Muscle of back (tissue), 11 donors: Measurements from ENCODE around the gene RAB44. TPM values are rescaled to one million over a fixed set of nuclear protein-coding genes. Genes with fewer than 3 reads are reported as not detected.
"Not testable (repeated sequence)": the region's sequence is repeated elsewhere in the genome, so short reads cannot be mapped to it uniquely, and the experiment has no call there.

ENCODE experiments used
- DNase-seq, 3 donors: peaks; one replicate each; pipeline versions ENCODE4 v3.0.0 to v3.0.0-alpha.2; 2013
- polyA plus RNA-seq, 10 donors: library from polyadenylated mRNA; unstranded; fragments of 120-200 nt; gene quantifications; one replicate each; pipeline ENCODE4 v1.2.1, GENCODE V29; 2013; ENCODE audit not compliant: insufficient read length in 10 of 10

Gene RAB44
- polyA plus RNA-seq, 10 donors: 0.08 to 0.19 (median 0.16) TPM; not detected in 1

GRCh38 chr6:36685926-36686667 lies 11.5 kb upstream of the RAB44 start:
- DNase-seq: no peak

- DNase-seq: no peak
Observed at GRCh38 chr6:36686668-36687513, 10.7 kb upstream of the RAB44 start.

GRCh38 chr6:36688063-36688738 lies 9.4 kb upstream of the RAB44 start:
- no peak for DNase-seq

- no peak for DNase-seq
Observed at GRCh38 chr6:36688739-36689075, 8.9 kb upstream of the RAB44 start.

GRCh38 chr6:36691011-36691410 lies 6.6 kb upstream of the RAB44 start:
- no peak for DNase-seq

GRCh38 chr6:36691612-36692011 lies 6.0 kb upstream of the RAB44 start:
- DNase-seq: no peak

GRCh38 chr6:36692220-36692619 lies 5.4 kb upstream of the RAB44 start:
- no peak for DNase-seq

GRCh38 chr6:36692861-36693702 lies 4.5 kb upstream of the RAB44 start:
- DNase-seq: no peak

GRCh38 chr6:36694616-36695015 lies 3.0 kb upstream of the RAB44 start:
- no peak for DNase-seq

- no peak for DNase-seq
Observed at GRCh38 chr6:36695414-36695813, 2.2 kb upstream of the RAB44 start.

- no peak for DNase-seq
Observed at GRCh38 chr6:36698196-36698595, 570 bp downstream of the RAB44 start.

GRCh38 chr6:36698871-36699271 lies 1.2 kb downstream of the RAB44 start:
- no peak for DNase-seq

- DNase-seq: no peak
Observed at GRCh38 chr6:36699348-36699747, 1.7 kb downstream of the RAB44 start.

GRCh38 chr6:36700071-36700812 lies 2.6 kb downstream of the RAB44 start:
- DNase-seq: no peak

GRCh38 chr6:36700831-36701230 lies 3.2 kb downstream of the RAB44 start:
- DNase-seq: no peak

- DNase-seq: no peak
Observed at GRCh38 chr6:36701401-36701991, 3.9 kb downstream of the RAB44 start.

GRCh38 chr6:36702656-36703055 lies 5.0 kb downstream of the RAB44 start:
- DNase-seq: no peak

GRCh38 chr6:36703081-36703606 lies 5.5 kb downstream of the RAB44 start:
- DNase-seq: no peak

GRCh38 chr6:36703982-36704381 lies 6.4 kb downstream of the RAB44 start:
- DNase-seq: no peak

GRCh38 chr6:36704961-36705577 lies 7.4 kb downstream of the RAB44 start:
- not testable (repeated sequence) for DNase-seq
